Fibroblast of skin of abdomen (primary cell): ENCODE results near the gene KLF17.
"Not testable (repeated sequence)": the region's sequence is repeated elsewhere in the genome, so short reads cannot be mapped to it uniquely, and the experiment has no call there.

Experiments
- DNase-seq: peaks from one replicate; pipeline ENCODE4 v3.0.0-alpha.2; 2013

Gene KLF17

GRCh38 chr1:44110916-44111315, 7.7 kb upstream of the KLF17 start:
- DNase-seq, result no peak

GRCh38 chr1:44111861-44112260, 6.8 kb upstream of the KLF17 start:
- DNase-seq, result no peak

- no peak for DNase-seq
Observed at GRCh38 chr1:44112486-44112885, 6.1 kb upstream of the KLF17 start.

GRCh38 chr1:44113095-44113609, 5.5 kb upstream of the KLF17 start:
- DNase-seq, result no peak

- no peak for DNase-seq
Observed at GRCh38 chr1:44114098-44114497, 4.5 kb upstream of the KLF17 start.

GRCh38 chr1:44117272-44117671, 1.3 kb upstream of the KLF17 start:
- DNase-seq, result not testable (repeated sequence)

GRCh38 chr1:44119525-44119924, 904 bp downstream of the KLF17 start:
- no peak for DNase-seq

- DNase-seq, result no peak
Observed at GRCh38 chr1:44120398-44120949, 1.9 kb downstream of the KLF17 start.

GRCh38 chr1:44129616-44130500, 11.2 kb downstream of the KLF17 start:
- DNase-seq, result no peak

GRCh38 chr1:44131411-44131810, 12.8 kb downstream of the KLF17 start:
- DNase-seq, result no peak

- no peak for DNase-seq
Observed at GRCh38 chr1:44134071-44134920, 15.7 kb downstream of the KLF17 start.

- DNase-seq, result no peak
Observed at GRCh38 chr1:44135886-44136285, 17.3 kb downstream of the KLF17 start.

GRCh38 chr1:44138239-44138638, 19.6 kb downstream of the KLF17 start:
- DNase-seq, result no peak

GRCh38 chr1:44139565-44139964, 20.9 kb downstream of the KLF17 start:
- DNase-seq, result not testable (repeated sequence)

GRCh38 chr1:44141531-44141930, 22.9 kb downstream of the KLF17 start, which contains the start of gene KLF18:
Gene KLF18, minus strand, starts transcription at chr1:44141631. Its CDS starts 0 bp downstream, at chr1:44141631.
- DNase-seq, result no peak

GRCh38 chr1:44144962-44145756, 26.5 kb downstream of the KLF17 start:
- no peak for DNase-seq

- no peak for DNase-seq
Observed at GRCh38 chr1:44146536-44147361, 28.1 kb downstream of the KLF17 start.

- no peak for DNase-seq
Observed at GRCh38 chr1:44147582-44147981, 29.0 kb downstream of the KLF17 start.

GRCh38 chr1:44151332-44151731, 32.7 kb downstream of the KLF17 start:
- DNase-seq, result no peak

GRCh38 chr1:44151808-44152207, 33.2 kb downstream of the KLF17 start:
- no peak for DNase-seq

- no peak for DNase-seq
Observed at GRCh38 chr1:44152692-44153091, 34.1 kb downstream of the KLF17 start.
